ENCODE data around the gene MLLT10. TPM values are rescaled to one million over a fixed set of nuclear protein-coding genes. Genes with fewer than 3 reads are reported as not detected.

MLLT10 gene
- total RNA-seq (2022; extraction: Qiagen RNA extraction), result 27.1 to 32.8 TPM (median 31.2 TPM) in 5 replicates

DNA sequence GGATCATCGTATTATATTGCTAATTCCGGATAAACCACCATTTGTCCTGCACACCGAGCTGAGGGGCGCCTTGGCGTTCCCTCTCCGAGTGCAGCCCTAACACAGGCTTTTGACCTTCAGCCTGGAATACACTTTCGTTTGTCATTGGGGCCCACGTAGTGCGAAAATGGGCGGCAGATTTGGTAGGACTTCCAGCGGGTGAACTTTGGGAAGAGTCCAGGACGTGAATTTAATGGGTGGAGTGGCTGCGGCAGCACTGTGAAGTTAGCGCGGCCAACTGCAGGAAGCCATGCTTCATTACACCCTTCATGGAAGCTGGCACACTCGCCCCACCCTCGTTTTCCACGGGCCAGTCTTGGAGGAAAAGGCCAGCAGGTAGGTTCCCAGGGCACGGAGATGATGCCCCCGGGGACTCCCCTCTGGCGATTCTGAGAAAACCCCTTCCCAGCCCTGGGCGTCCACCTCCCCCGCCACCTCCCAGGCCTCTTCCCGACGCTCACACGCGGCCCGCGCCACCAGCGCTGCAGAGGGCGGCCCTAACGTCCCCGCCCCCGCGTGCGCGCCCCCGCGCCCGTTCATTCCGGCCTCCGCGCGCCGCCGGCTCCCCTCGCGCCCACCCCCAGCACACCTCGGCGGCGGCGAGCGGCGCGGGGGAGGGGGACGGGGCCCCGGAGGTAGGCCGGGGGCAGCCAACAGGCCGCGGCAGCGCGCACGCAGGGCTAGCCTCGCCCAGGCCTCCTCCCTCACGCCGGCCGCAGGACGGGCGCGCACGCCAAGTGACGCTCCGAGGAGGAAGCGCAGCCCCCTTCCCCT is at the start of gene MLLT10:
MLLT10 (plus strand) TSS at position 766 of the 813 bp plus-strand sequence. CDS start 413 bp downstream, outside the sequence.

DNA sequence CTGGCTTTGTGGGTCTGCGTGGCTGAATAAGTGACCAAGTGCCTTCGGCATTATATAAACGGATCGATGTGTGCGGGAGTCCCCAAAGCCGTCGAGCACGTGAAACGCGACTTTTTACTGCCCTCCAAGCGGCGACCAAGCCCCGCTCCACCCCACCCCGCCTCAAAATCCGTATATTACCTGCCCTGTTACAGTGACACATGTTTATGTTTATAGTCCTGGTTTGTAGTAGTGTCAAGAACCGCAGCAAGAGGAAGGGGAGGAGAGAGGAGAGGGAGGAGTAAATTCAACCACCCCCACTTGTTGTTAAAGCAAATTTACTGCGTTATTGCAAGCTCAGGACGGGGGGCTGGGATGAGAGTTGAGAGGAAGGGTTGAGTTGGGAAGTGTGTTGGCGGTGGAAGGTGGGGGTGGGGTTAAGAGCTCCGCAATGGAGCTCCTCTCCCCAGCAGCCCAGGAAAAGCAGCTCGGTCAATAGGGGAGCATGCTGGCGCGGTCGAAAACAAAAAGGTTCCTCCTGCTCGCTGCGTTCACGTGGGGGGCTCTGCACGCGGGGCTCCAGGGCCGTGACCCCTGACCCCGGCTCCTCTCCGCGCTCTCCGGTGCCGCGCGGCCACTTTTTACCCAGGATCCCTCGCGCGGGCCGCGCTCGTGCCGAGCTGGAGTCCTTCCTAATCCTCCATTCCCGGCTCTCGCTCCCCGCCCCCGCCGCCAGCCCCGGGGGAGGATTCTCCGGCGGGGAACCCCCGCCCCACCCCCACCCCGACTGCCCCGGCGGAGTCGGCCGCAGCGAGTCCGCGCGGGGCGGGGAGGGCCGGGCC is 8.5 kb upstream of the MLLT10 start, which contains the start of gene SKIDA1:
SKIDA1 (minus strand) TSS at position 316 of the 821 bp plus-strand sequence. CDS start 7,860 bp downstream, outside the sequence.

Other genes starting within 250 kb of the MLLT10 start
- 0.74 to 1.2 TPM (median 1.1 TPM) in 5 replicates for gene SKIDA1, start 8.6 kb upstream of the MLLT10 start, total RNA-seq (2022; extraction: Qiagen RNA extraction)